Measurements from ENCODE around the gene CD81.
"Not testable (repeated sequence)": the region's sequence is repeated elsewhere in the genome, so short reads cannot be mapped to it uniquely, and the experiment has no call there.

CD81 gene

GRCh38 chr11:2376751-2377451, at the start of gene CD81:
TSS of gene CD81 (plus strand) at chr11:2377310. CDS start at chr11:2377550, 240 bp downstream.
- in situ Hi-C loops (cut with MboI; ENCODE audit: low sequenced_read_pairs) = no loop called here

GRCh38 chr11:2328021-2328420, 49.1 kb upstream of the CD81 start:
- in situ Hi-C loops (cut with MboI; ENCODE audit: low sequenced_read_pairs) = no loop called here

- in situ Hi-C loops (cut with MboI; ENCODE audit: low sequenced_read_pairs) = no loop called here
Observed at GRCh38 chr11:2328656-2329354, 48.3 kb upstream of the CD81 start.

GRCh38 chr11:2329551-2329950, 47.6 kb upstream of the CD81 start:
- in situ Hi-C loops (cut with MboI; ENCODE audit: low sequenced_read_pairs) = no loop called here

- in situ Hi-C loops (cut with MboI; ENCODE audit: low sequenced_read_pairs) = no loop called here
Observed at GRCh38 chr11:2330696-2331095, 46.4 kb upstream of the CD81 start.

- in situ Hi-C loops (cut with MboI; ENCODE audit: low sequenced_read_pairs) = no loop called here
Observed at GRCh38 chr11:2331404-2331803, 45.7 kb upstream of the CD81 start.

GRCh38 chr11:2332569-2332968, 44.5 kb upstream of the CD81 start:
- in situ Hi-C loops (cut with MboI; ENCODE audit: low sequenced_read_pairs) = not testable (repeated sequence)

GRCh38 chr11:2333486-2334205, 43.5 kb upstream of the CD81 start:
- in situ Hi-C loops (cut with MboI; ENCODE audit: low sequenced_read_pairs) = not testable (repeated sequence)

- in situ Hi-C loops (cut with MboI; ENCODE audit: low sequenced_read_pairs) = not testable (repeated sequence)
Observed at GRCh38 chr11:2335286-2335685, 41.8 kb upstream of the CD81 start.

- in situ Hi-C loops (cut with MboI; ENCODE audit: low sequenced_read_pairs) = not testable (repeated sequence)
Observed at GRCh38 chr11:2338760-2339159, 38.4 kb upstream of the CD81 start.

GRCh38 chr11:2342557-2342956, 34.6 kb upstream of the CD81 start:
- in situ Hi-C loops (cut with MboI; ENCODE audit: low sequenced_read_pairs) = no loop called here

- in situ Hi-C loops (cut with MboI; ENCODE audit: low sequenced_read_pairs) = no loop called here
Observed at GRCh38 chr11:2342981-2343380, 34.1 kb upstream of the CD81 start.

- in situ Hi-C loops (cut with MboI; ENCODE audit: low sequenced_read_pairs) = no loop called here
Observed at GRCh38 chr11:2343502-2343901, 33.6 kb upstream of the CD81 start.

- in situ Hi-C loops (cut with MboI; ENCODE audit: low sequenced_read_pairs) = no loop called here
Observed at GRCh38 chr11:2345050-2345449, 32.1 kb upstream of the CD81 start.

- in situ Hi-C loops (cut with MboI; ENCODE audit: low sequenced_read_pairs) = no loop called here
Observed at GRCh38 chr11:2346014-2346413, 31.1 kb upstream of the CD81 start.

- in situ Hi-C loops (cut with MboI; ENCODE audit: low sequenced_read_pairs) = no loop called here
Observed at GRCh38 chr11:2346586-2347307, 30.4 kb upstream of the CD81 start.

- in situ Hi-C loops (cut with MboI; ENCODE audit: low sequenced_read_pairs) = no loop called here
Observed at GRCh38 chr11:2347308-2347830, 29.7 kb upstream of the CD81 start.

- in situ Hi-C loops (cut with MboI; ENCODE audit: low sequenced_read_pairs) = no loop called here
Observed at GRCh38 chr11:2348986-2349385, 28.1 kb upstream of the CD81 start.

GRCh38 chr11:2351701-2352100, 25.4 kb upstream of the CD81 start:
- in situ Hi-C loops (cut with MboI; ENCODE audit: low sequenced_read_pairs) = no loop called here

- in situ Hi-C loops (cut with MboI; ENCODE audit: low sequenced_read_pairs) = no loop called here
Observed at GRCh38 chr11:2352420-2352819, 24.7 kb upstream of the CD81 start.

All from HL-60/S4 treated with phorbol 12-myristate 13-acetate at 8.2 ng/mL for 4 days and 3 days (cell line).